Caco-2 (cell line): ENCODE data around the gene TMA7. TPM values are rescaled to one million over a fixed set of nuclear protein-coding genes. Genes with fewer than 3 reads are reported as not detected.

Source experiments
- BruUV-seq: library from RNA; stranded (reverse); fragments of 400-500 nt; replicated peaks from 2 replicates; lab custom pipeline; 2021; lab: Mats Ljungman, UMichigan
- CTCF ChIA-PET: fragments of 300-600 bp; sonication (Branson Sonifier 250); formaldehyde crosslinking; loops from one replicate; lab custom pipeline; 2022; ENCODE audit warnings: antibody characterized with exemption; lab: Charles Lee
- POLR2A ChIA-PET: fragments of 300-600 bp; sonication (Branson Sonifier 250); formaldehyde crosslinking; loops from one replicate; lab custom pipeline; 2022; ENCODE audit warnings: antibody characterized with exemption; lab: Charles Lee
- DNase-seq, 2 experiments: peaks; one replicate each; pipeline versions ENCODE4 v3.0.0 to v3.0.0-alpha.2; 2020 to 2022
- H3K27me3 ChIP-seq: replicated peaks from 2 replicates; pipeline ENCODE4 v1.6.0; 2011; ENCODE audit warnings: low read length; ENCODE audit not compliant: control insufficient read depth, insufficient read depth
- H3K36me3 ChIP-seq: 2 replicates; pipeline ENCODE4 v1.5.1; 2011; ENCODE audit warnings: low read length; ENCODE audit not compliant: control insufficient read depth, insufficient read depth
- H3K4me1 ChIP-seq: fragments of 250-450 bp; sonication (Bioruptor Pico); 2 replicates; pipeline ENCODE4 v1.5.1; 2020; ENCODE audit warnings: mild to moderate bottlenecking
- H3K4me3 ChIP-seq: 2 replicates; pipeline ENCODE4 v1.5.1; 2011; ENCODE audit warnings: low read depth, mild to moderate bottlenecking, control low read depth, low read length
- H3K9me3 ChIP-seq: fragments of 250-450 bp; sonication (Bioruptor Pico); 2 replicates; pipeline ENCODE4 v1.5.1; 2020; ENCODE audit warnings: mild to moderate bottlenecking, moderate library complexity
- H3K27ac Mint-ChIP-seq: one replicate; pipeline ENCODE4 v1.8.0; 2022; ENCODE audit warnings: mixed read lengths; ENCODE audit not compliant: unreplicated experiment
- H3K27me3 Mint-ChIP-seq: one replicate; pipeline ENCODE4 v1.8.0; 2022; ENCODE audit warnings: mixed read lengths; ENCODE audit not compliant: insufficient read depth, unreplicated experiment
- H3K36me3 Mint-ChIP-seq: one replicate; pipeline ENCODE4 v1.8.0; 2022; ENCODE audit warnings: mild to moderate bottlenecking, mixed read lengths; ENCODE audit not compliant: insufficient read depth, unreplicated experiment
- H3K4me1 Mint-ChIP-seq: one replicate; pipeline ENCODE4 v1.8.0; 2022; ENCODE audit warnings: low read depth, mixed read lengths; ENCODE audit not compliant: unreplicated experiment
- H3K4me3 Mint-ChIP-seq: one replicate; pipeline ENCODE4 v1.8.0; 2022; ENCODE audit warnings: mild to moderate bottlenecking, moderate library complexity, mixed read lengths; ENCODE audit not compliant: unreplicated experiment
- H3K9me3 Mint-ChIP-seq: one replicate; pipeline ENCODE4 v1.8.0; 2022; ENCODE audit warnings: mixed read lengths; ENCODE audit not compliant: unreplicated experiment
- intact Hi-C: fragments of 100-400 bp; cut with micrococcal nuclease; formaldehyde crosslinking; loops from one replicate; pipeline ENCODE4 v1.10.0; 2022; ENCODE audit not compliant: unreplicated experiment
- total RNA-seq: library from RNA; stranded (reverse); gene quantifications from 2 replicates; pipeline ENCODE4 v1.2.3, GENCODE V29; 2022
- TF ChIP-seq, protein P1 (sequence below), 2 experiments: fragments of 200-600 bp in 1 of 2; IDR thresholded peaks; 1 replicate in 1 of 2; 2 replicates in 1 of 2; pipeline versions ENCODE4 v1.5.1 to v1.8.0; 2011 to 2022; ENCODE audit warnings: antibody characterized with exemption in 1 of 2, control low read depth in 1 of 2, inconsistent platforms in 1 of 2, low read depth in 1 of 2, low read length in 1 of 2, mild to moderate bottlenecking in 1 of 2, moderate library complexity in 1 of 2; ENCODE audit not compliant: insufficient read depth in 1 of 2, severe bottlenecking in 1 of 2, unreplicated experiment in 1 of 2

TMA7 gene
- total RNA-seq, 1 experiment from 2014 or later, result 205 TPM

DNA sequence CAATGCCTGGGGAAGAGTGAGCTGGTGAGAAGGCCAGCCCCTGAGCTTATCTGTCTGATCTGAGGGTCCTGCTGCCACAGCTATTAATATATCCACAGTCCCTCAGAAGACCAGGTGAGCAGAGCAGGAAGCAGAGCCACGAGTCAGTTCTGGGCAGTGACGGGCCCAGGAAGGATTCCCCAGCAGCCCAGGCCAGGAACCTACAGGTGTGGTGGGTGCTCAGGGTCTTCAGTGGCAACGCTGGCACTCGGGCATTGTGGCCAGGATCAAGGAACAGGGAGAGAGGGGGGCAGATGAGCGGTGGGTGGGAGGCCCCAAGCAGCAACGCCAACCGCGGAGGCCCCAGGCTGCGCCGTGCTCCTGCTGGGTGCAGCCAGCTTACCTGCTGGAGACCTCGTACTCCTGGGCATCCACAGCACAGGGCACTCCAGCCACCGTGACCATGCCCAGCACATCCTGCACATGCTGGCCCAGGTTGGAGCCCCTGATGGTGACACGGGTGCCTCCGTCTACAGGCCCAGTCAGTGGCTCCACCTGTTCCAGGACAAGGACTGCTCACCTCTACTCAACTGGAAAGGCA lies 22.4 kb upstream of the TMA7 start:
- Histone ChIP-seq H3K36me3 (peaks cover 21% of the 10 kb centered on the region), H3K27me3 (no peaks in the 10 kb centered on the region), H3K9me3 (no peaks in the 10 kb centered on the region), H3K4me3 (no peak overlapping the region), H3K4me1 (no peaks in the 10 kb centered on the region)
- no peak for DNase-seq
- Mint-ChIP-seq H3K36me3 (peaks cover 83% of the 10 kb centered on the region), H3K9me3 (no peaks in the 10 kb centered on the region), H3K4me3 (no peak overlapping the region), H3K27ac (no peak overlapping the region), H3K27me3 (no peaks in the 10 kb centered on the region), H3K4me1 (peaks cover 5% of the 10 kb centered on the region)
- ChIA-PET POLR2A (no interaction called here), CTCF (interaction anchor here (6.1 kb wide), 1 partner anchor 18 kb away, joined by 40 read pairs; no protein-coding TSS in a partner anchor)
- intact Hi-C loops, result no loop called here
- TF ChIP-seq, protein P1, sequence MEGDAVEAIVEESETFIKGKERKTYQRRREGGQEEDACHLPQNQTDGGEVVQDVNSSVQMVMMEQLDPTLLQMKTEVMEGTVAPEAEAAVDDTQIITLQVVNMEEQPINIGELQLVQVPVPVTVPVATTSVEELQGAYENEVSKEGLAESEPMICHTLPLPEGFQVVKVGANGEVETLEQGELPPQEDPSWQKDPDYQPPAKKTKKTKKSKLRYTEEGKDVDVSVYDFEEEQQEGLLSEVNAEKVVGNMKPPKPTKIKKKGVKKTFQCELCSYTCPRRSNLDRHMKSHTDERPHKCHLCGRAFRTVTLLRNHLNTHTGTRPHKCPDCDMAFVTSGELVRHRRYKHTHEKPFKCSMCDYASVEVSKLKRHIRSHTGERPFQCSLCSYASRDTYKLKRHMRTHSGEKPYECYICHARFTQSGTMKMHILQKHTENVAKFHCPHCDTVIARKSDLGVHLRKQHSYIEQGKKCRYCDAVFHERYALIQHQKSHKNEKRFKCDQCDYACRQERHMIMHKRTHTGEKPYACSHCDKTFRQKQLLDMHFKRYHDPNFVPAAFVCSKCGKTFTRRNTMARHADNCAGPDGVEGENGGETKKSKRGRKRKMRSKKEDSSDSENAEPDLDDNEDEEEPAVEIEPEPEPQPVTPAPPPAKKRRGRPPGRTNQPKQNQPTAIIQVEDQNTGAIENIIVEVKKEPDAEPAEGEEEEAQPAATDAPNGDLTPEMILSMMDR (IDR thresholded peaks at IDR 0.05; ENCODE audit: insufficient read depth in 1 of 2, low read depth in 1 of 2, low read length in 1 of 2, severe bottlenecking in 1 of 2, unreplicated experiment in 1 of 2), result no peak
- BruUV-seq, result no TSS peak

DNA sequence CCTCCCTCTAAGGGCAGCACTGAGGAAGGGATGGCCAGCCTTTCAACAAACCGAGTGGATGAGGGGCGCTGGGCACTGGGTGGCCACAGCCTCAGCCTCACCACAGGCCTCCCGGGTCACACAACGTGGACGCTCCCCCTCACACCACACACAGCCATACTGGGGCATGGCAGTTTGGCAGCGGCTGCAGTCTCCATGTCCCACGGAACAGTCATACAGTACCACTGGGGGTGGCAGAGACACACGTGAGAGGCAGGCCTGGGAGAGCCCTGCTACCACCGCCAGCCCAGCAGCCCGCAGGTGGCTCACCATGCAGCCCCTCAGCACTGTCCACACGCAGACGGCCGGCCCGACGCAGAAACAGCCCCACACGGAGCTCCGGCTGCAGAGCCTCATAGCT lies 21.9 kb upstream of the TMA7 start:
- no peaks in the 10 kb centered on the region for H3K27me3 ChIP-seq
- Mint-ChIP-seq H3K4me1 (peaks cover 7% of the 10 kb centered on the region), H3K36me3 (peaks cover 83% of the 10 kb centered on the region), H3K27ac (no peak overlapping the region), H3K4me3 (no peak overlapping the region), H3K9me3 (no peaks in the 10 kb centered on the region), H3K27me3 (no peaks in the 10 kb centered on the region)
- TF ChIP-seq, protein P1 (IDR thresholded peaks at IDR 0.05; ENCODE audit: insufficient read depth in 1 of 2, low read depth in 1 of 2, low read length in 1 of 2, severe bottlenecking in 1 of 2, unreplicated experiment in 1 of 2), result no peak
- no peak overlapping the region for H3K4me3 ChIP-seq
- H3K4me1 ChIP-seq, result no peaks in the 10 kb centered on the region
- DNase-seq, result no peak
- POLR2A ChIA-PET, result no interaction called here
- intact Hi-C loops, result no loop called here
- CTCF ChIA-PET, result interaction anchor here (6.1 kb wide), 1 partner anchor 18 kb away, joined by 40 read pairs; no protein-coding TSS in a partner anchor
- no peaks in the 10 kb centered on the region for H3K9me3 ChIP-seq
- BruUV-seq, result no TSS peak
- H3K36me3 ChIP-seq, result peaks cover 18% of the 10 kb centered on the region

DNA sequence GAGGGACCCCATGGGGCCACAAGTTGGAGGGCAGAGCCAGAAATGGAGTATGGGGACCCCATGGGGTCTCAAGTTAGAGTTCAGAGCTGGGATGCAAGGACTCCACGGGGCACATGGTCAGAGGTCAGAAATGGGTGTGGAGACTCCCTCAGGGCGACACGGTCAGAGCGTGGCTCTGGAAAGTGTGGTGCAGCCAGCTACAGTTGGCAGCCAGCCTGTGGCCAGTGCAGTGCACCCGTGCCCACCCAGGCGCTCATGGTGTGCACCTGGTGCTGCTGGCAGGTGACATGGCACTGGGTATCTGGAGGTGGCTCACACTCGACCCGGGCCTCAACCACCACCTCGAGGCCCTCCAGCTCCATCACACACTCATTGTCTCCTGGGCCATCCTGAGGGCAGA lies 21.4 kb upstream of the TMA7 start:
- Mint-ChIP-seq H3K27me3 (no peaks in the 10 kb centered on the region), H3K27ac (no peak overlapping the region), H3K9me3 (no peaks in the 10 kb centered on the region), H3K4me3 (no peak overlapping the region), H3K4me1 (peaks cover 7% of the 10 kb centered on the region), H3K36me3 (peaks cover 83% of the 10 kb centered on the region)
- TF ChIP-seq, protein P1 (IDR thresholded peaks at IDR 0.05; ENCODE audit: insufficient read depth in 1 of 2, low read depth in 1 of 2, low read length in 1 of 2, severe bottlenecking in 1 of 2, unreplicated experiment in 1 of 2), result no peak
- H3K36me3 ChIP-seq, result peaks cover 18% of the 10 kb centered on the region
- no peaks in the 10 kb centered on the region for H3K27me3 ChIP-seq
- POLR2A ChIA-PET, result no interaction called here
- no TSS peak for BruUV-seq
- H3K9me3 ChIP-seq, result no peaks in the 10 kb centered on the region
- no peak overlapping the region for H3K4me3 ChIP-seq
- CTCF ChIA-PET, result interaction anchor here (0.9 to 6.1 kb wide), 4 partner anchors 16 to 21 kb away, joined by 3 to 40 read pairs (median 4); partner anchors contain the start of genes CCDC51 and TMA7
- DNase-seq, result no peak
- intact Hi-C loops, result no loop called here
- H3K4me1 ChIP-seq, result no peaks in the 10 kb centered on the region
